Measurements from ENCODE around the gene TMEM255A.
"Not testable (repeated sequence)": the region's sequence is repeated elsewhere in the genome, so short reads cannot be mapped to it uniquely, and the experiment has no call there.

Gene TMEM255A

DNA sequence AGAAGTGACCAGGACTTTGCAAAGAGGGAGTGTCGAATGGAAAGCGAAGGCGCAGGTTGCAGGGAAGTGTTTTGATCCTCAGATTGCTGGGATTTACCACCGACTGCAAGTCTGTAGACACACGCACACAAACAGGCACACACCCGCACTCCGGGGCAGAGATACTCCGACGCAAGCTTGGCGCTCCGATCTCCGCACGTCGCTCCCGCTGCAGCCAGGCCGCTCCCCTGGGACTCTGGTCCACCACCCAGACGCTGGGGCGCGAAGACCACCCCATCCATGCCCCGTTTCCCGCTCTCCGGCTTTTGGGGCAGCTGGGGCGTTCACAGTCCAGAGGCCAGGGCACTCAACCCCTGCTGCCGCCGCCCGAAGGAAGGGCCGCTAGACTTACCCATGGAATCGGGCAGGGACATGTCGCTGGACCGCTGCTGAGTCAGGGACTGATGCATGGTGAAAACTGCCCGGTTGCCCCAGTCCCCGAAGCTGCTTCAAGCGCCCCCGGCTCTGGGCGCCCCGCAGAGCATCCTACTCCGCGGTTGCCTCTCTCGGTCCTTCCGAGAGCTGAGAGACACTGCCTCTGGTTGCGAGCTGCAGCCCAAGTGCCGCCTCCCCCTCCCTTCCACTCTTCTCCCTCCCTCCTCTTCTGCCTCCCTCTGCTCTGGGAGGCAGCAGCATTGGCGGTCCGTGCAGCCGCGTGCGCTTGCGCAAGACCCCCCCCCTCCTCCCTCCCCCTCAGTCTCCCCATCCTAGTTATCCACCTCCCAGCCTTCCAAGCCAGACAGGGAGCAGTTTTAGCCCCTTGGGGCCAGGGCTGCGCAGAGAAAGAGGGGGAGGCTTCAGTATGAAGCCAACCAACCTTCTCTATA is at the start of gene TMEM255A:
TMEM255A (minus strand) TSS at position 601 of the 866 bp plus-strand sequence; CDS start at position 449, 152 bp downstream.
- TF ChIP-seq, protein P1, sequence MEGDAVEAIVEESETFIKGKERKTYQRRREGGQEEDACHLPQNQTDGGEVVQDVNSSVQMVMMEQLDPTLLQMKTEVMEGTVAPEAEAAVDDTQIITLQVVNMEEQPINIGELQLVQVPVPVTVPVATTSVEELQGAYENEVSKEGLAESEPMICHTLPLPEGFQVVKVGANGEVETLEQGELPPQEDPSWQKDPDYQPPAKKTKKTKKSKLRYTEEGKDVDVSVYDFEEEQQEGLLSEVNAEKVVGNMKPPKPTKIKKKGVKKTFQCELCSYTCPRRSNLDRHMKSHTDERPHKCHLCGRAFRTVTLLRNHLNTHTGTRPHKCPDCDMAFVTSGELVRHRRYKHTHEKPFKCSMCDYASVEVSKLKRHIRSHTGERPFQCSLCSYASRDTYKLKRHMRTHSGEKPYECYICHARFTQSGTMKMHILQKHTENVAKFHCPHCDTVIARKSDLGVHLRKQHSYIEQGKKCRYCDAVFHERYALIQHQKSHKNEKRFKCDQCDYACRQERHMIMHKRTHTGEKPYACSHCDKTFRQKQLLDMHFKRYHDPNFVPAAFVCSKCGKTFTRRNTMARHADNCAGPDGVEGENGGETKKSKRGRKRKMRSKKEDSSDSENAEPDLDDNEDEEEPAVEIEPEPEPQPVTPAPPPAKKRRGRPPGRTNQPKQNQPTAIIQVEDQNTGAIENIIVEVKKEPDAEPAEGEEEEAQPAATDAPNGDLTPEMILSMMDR (IDR thresholded peaks at IDR 0.05): no peak

DNA sequence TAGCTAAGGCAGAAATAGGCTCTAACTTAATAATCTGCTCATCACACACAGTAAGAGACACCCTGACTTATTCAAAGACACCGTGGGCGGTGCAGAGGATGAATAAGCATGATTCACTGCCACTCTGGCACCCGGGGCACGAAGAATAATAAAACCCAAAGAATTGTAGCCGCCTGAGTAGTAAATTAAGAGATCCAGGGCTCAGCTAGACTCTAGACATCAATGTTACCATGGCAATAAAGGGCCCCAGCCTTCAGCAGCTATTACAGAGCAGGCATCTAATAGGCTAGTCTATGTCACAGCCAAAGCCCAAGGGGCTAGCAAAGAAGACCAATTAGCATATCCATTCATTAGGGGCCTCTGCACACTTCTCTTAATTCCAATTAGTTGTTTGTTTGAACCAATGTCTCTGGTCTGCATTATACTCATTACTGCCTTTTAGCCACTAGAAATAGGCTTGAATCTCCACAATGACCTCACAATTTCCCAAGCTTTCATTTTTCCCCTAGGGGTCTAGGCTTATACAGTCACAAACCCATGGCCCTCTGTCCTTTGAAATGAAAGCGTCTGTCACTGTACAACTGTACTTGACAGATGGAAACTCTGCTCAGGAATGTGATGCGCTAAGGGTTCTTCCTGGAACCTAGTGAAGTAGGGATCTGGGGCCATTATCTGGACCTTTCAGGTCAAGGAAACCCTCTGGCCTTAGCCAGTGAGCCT is 47.6 kb upstream of the TMEM255A start:
- no peak overlapping the region for H3K27ac ChIP-seq
- no peaks in the 10 kb centered on the region for H3K27me3 ChIP-seq
- TF ChIP-seq, protein P1 (IDR thresholded peaks at IDR 0.05): no peak
- no peak overlapping the region for H3K4me3 ChIP-seq (ENCODE audit: low read depth in 1 of 2, low read length in 1 of 2)
- no peaks in the 10 kb centered on the region for H3K36me3 ChIP-seq
- no peaks in the 10 kb centered on the region for H3K4me1 ChIP-seq (ENCODE audit: control insufficient read depth in 1 of 2, insufficient read depth in 1 of 2, low read depth in 1 of 2, low read length in 1 of 2)
- H3K9me3 ChIP-seq: no peaks in the 10 kb centered on the region

More for the DNA sequence above, at the start of gene TMEM255A:
- Histone ChIP-seq H3K4me3 (ENCODE audit: low read depth in 1 of 2, low read length in 1 of 2) (peak within 1 kb of the TSS; percentile 44 to 51), H3K27me3 (peaks cover 86% of the 10 kb centered on the region), H3K36me3 (no peaks in the 10 kb centered on the region), H3K4me1 (ENCODE audit: control insufficient read depth in 1 of 2, insufficient read depth in 1 of 2, low read depth in 1 of 2, low read length in 1 of 2) (peaks cover 21 to 24% of the 10 kb centered on the region in 2 experiments), H3K27ac (no peak within 1 kb of the TSS), H3K9me3 (no peaks in the 10 kb centered on the region)

- Histone ChIP-seq H3K27me3 (no peaks in the 10 kb centered on the region), H3K36me3 (no peaks in the 10 kb centered on the region), H3K27ac (no peak overlapping the region), H3K4me1 (ENCODE audit: control insufficient read depth in 1 of 2, insufficient read depth in 1 of 2, low read depth in 1 of 2, low read length in 1 of 2) (no peaks in the 10 kb centered on the region), H3K4me3 (ENCODE audit: low read depth in 1 of 2, low read length in 1 of 2) (no peak overlapping the region), H3K9me3 (no peaks in the 10 kb centered on the region)
- TF ChIP-seq, protein P1 (IDR thresholded peaks at IDR 0.05): no peak
These were observed 45.9 kb upstream of the TMEM255A start for GRCh38 chrX:120357186-120357585.

DNA sequence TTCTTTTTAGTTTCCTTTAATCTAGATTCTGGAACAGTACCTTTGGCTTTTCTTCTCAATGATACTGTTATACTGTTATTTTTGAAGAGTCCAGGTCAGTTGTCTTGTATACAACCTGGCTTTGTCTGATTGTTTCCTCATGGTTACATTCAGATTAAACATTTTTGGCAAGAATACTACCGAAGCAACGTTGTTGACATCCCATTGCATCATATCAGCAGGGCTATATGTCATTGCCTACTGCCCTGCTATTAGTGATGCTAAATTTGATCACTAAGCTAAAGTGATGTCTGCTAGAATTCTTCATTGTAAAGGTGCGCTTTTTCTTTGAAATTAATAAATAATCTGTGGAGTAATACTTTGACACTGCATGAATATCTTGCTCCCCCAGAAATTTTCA is 44.8 kb upstream of the TMEM255A start:
- H3K9me3 ChIP-seq: no peaks in the 10 kb centered on the region
- no peak overlapping the region for H3K4me3 ChIP-seq (ENCODE audit: low read depth in 1 of 2, low read length in 1 of 2)
- H3K27me3 ChIP-seq: no peaks in the 10 kb centered on the region
- no peaks in the 10 kb centered on the region for H3K4me1 ChIP-seq (ENCODE audit: control insufficient read depth in 1 of 2, insufficient read depth in 1 of 2, low read depth in 1 of 2, low read length in 1 of 2)
- TF ChIP-seq, protein P1 (IDR thresholded peaks at IDR 0.05): no peak
- H3K36me3 ChIP-seq: no peaks in the 10 kb centered on the region
- no peak overlapping the region for H3K27ac ChIP-seq

DNA sequence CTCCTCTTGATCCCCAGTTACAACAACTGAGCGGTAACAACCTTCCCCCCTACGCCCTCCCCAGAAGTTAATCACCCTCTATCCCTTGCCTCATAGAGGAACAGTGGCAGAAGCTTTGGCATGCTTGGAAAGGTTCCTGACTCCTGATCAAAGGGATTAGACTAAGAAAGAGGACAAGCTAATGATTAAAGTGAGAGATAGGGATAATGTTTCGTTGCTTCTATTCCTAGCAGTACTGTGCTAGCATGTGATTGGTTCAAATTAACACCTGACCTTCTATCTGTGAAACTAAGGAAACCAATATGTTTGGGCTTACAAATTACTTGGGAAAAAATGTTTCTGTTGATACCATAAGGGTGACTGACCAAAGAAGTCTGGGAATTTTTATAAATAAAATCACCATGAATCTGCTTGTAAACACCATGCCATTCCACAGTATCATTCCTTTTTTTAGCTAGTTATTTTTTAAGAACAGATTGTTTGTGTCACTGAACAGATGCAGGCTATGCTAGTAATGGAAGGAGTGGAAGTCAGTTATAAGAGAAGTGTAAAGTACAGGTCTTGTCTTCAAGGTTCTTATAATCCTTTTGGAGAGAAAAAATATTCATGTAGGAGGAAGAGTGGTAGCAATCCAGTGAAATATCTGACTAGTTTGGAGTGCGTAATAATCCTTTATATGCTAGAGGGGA is 39.3 kb upstream of the TMEM255A start:
- no peak overlapping the region for H3K27ac ChIP-seq
- H3K36me3 ChIP-seq: no peaks in the 10 kb centered on the region
- no peak overlapping the region for H3K4me3 ChIP-seq (ENCODE audit: low read depth in 1 of 2, low read length in 1 of 2)
- TF ChIP-seq, protein P1 (IDR thresholded peaks at IDR 0.05): no peak
- no peaks in the 10 kb centered on the region for H3K9me3 ChIP-seq
- H3K27me3 ChIP-seq: no peaks in the 10 kb centered on the region
- no peaks in the 10 kb centered on the region for H3K4me1 ChIP-seq (ENCODE audit: control insufficient read depth in 1 of 2, insufficient read depth in 1 of 2, low read depth in 1 of 2, low read length in 1 of 2)

GRCh38 chrX:120344566-120344965 is 33.3 kb upstream of the TMEM255A start:
- H3K4me1 ChIP-seq (ENCODE audit: control insufficient read depth in 1 of 2, insufficient read depth in 1 of 2, low read depth in 1 of 2, low read length in 1 of 2); H3K4me3 ChIP-seq (ENCODE audit: low read depth in 1 of 2, low read length in 1 of 2); H3K36me3 ChIP-seq; H3K9me3 ChIP-seq; H3K27ac ChIP-seq; H3K27me3 ChIP-seq: not testable (repeated sequence)
